K562 (cell line): ENCODE data around the gene HIVEP3. TPM values are rescaled to one million over a fixed set of nuclear protein-coding genes. Genes with fewer than 3 reads are reported as not detected.

ENCODE experiments used
- ATAC-seq: fragments of 200-7000 bp; cut with Tn5 transposase; 3 replicates; pipeline ENCODE4 v1.9.1; 2020; ENCODE audit warnings: moderate library complexity
- BruUV-seq: library from RNA; stranded (reverse); fragments of 400-500 nt; replicated peaks from 2 replicates; lab custom pipeline; 2021; lab: Mats Ljungman, UMichigan
- CTCF ChIA-PET: fragments of 300-600 bp; formaldehyde crosslinking; extraction: SDS; loops from one replicate; lab custom pipeline; 2021; ENCODE audit warnings: low intra/inter-chr PET ratio; lab: Yijun Ruan, JAX
- POLR2A ChIA-PET: fragments of 300-600, 350-650 bp; sonication (Branson Sonifier 250); formaldehyde crosslinking; extraction: SDS; loops from one replicate; lab custom pipeline; 2021; ENCODE audit warnings: antibody characterized with exemption, inconsistent platforms; lab: Yijun Ruan, JAX
- DNase-seq, 4 experiments: peaks; one replicate each; pipeline versions ENCODE4 v3.0.0 to v3.0.0-alpha.2; 2011 to 2018; ENCODE audit warnings: low spot score in 3 of 4, mixed read lengths in 3 of 4; ENCODE audit errors: extremely low read depth in 1 of 4
- FAIRE-seq: peaks from 2 replicates; lab custom pipeline; 2011; peaks lifted over from hg19 to GRCh38; lab: Jason Lieb, UNC
- H2AFZ ChIP-seq: 2 replicates; pipeline ENCODE4 v1.6.0; 2011; ENCODE audit warnings: low read depth, low read length, control low read depth, inconsistent platforms
- H3K27ac ChIP-seq: fragments of 200-600 bp; 3 replicates; pipeline ENCODE4 v1.8.0; 2011; ENCODE audit warnings: low read depth, mild to moderate bottlenecking, control low read depth, inconsistent platforms, low read length, moderate library complexity, mixed read lengths; ENCODE audit errors: extremely low read depth
- H3K27me3 ChIP-seq, 2 experiments: fragments of 300-600 bp in 1 of 2; 2 replicates in 1 of 2; 3 replicates in 1 of 2; pipeline versions ENCODE4 v1.6.0 to v1.8.0; 2011; ENCODE audit warnings: inconsistent platforms in 2 of 2, low read length in 2 of 2, mild to moderate bottlenecking in 1 of 2, mixed read lengths in 1 of 2, moderate library complexity in 1 of 2; ENCODE audit not compliant: control insufficient read depth in 2 of 2, insufficient read depth in 2 of 2
- H3K36me3 ChIP-seq: fragments of 300-600 bp; 3 replicates; pipeline ENCODE4 v1.8.0; 2011; ENCODE audit warnings: mild to moderate bottlenecking, low read length, inconsistent platforms; ENCODE audit not compliant: control insufficient read depth, insufficient read depth
- H3K4me1 ChIP-seq, 2 experiments: fragments of 200-600 bp in 1 of 2; replicated peaks in 1 of 2; 2 replicates in 1 of 2; 3 replicates in 1 of 2; pipeline versions ENCODE4 v1.5.1 to v1.8.0; 2011; ENCODE audit warnings: inconsistent platforms in 2 of 2, low read length in 2 of 2, mild to moderate bottlenecking in 1 of 2, mixed read lengths in 1 of 2, moderate library complexity in 1 of 2; ENCODE audit not compliant: control insufficient read depth in 2 of 2, insufficient read depth in 2 of 2
- H3K4me2 ChIP-seq: 2 replicates; pipeline ENCODE4 v1.6.1; 2011; ENCODE audit warnings: low read length, control low read depth, inconsistent platforms, mixed read lengths; ENCODE audit not compliant: insufficient read depth
- H3K4me3 ChIP-seq: fragments of 200-600 bp; sonication (generic), shearing (Covaris generic); 2 replicates; pipeline ENCODE4 v1.5.1; 2016; ENCODE audit warnings: control low read depth, inconsistent platforms
- H3K79me2 ChIP-seq: fragments of 200-600 bp; 3 replicates; pipeline ENCODE4 v1.8.0; 2011; ENCODE audit warnings: low read length, inconsistent platforms; ENCODE audit not compliant: control insufficient read depth, insufficient read depth
- H3K9ac ChIP-seq, 2 experiments: 2 replicates each; pipeline versions ENCODE4 v1.6.0 to v1.6.1; 2011; ENCODE audit warnings: low read depth in 2 of 2, low read length in 2 of 2, control low read depth in 1 of 2, inconsistent platforms in 1 of 2, mild to moderate bottlenecking in 1 of 2, mixed read lengths in 1 of 2; ENCODE audit not compliant: insufficient read depth in 1 of 2
- H3K9me1 ChIP-seq: one replicate; pipeline ENCODE4 v1.6.0; 2011; ENCODE audit warnings: inconsistent platforms, mild to moderate bottlenecking, low read length, moderate library complexity; ENCODE audit not compliant: control insufficient read depth, insufficient read depth
- H3K9me3 ChIP-seq: replicated peaks from 2 replicates; pipeline ENCODE4 v1.5.1; 2011; ENCODE audit warnings: low read depth, low read length, inconsistent platforms; ENCODE audit not compliant: control insufficient read depth, insufficient read depth
- H4K20me1 ChIP-seq: replicated peaks from 2 replicates; pipeline ENCODE4 v1.6.1; 2011; ENCODE audit warnings: low read length, inconsistent platforms, mixed read lengths; ENCODE audit not compliant: control insufficient read depth, insufficient read depth
- CHCHD3 ChIP-seq: fragments of 250-450 bp; sonication (Bioruptor Pico); IDR thresholded peaks from 2 replicates; pipeline ENCODE4 v2.1.2; 2022; ENCODE audit warnings: mild to moderate bottlenecking
- DDX20 ChIP-seq: fragments of 450-650 bp; IDR thresholded peaks from 2 replicates; pipeline ENCODE4 v1.6.1; 2016; ENCODE audit warnings: missing genetic modification characterization, low read depth, mild to moderate bottlenecking, missing compliant biosample characterization, moderate library complexity
- DNMT1 ChIP-seq: fragments of 450-650 bp; IDR thresholded peaks from 2 replicates; pipeline ENCODE4 v1.6.1; 2016; ENCODE audit warnings: antibody characterized with exemption, mild to moderate bottlenecking
- ELF2 ChIP-seq: fragments of 250-450 bp; sonication (Bioruptor Pico); IDR thresholded peaks from 2 replicates; pipeline ENCODE4 v1.5.0; 2021; ENCODE audit warnings: mild to moderate bottlenecking
- FOXM1 ChIP-seq, 2 experiments: fragments of 450-650 bp in 1 of 2; sonication (generic) in 1 of 2; formaldehyde crosslinking in 1 of 2; IDR thresholded peaks; 2 replicates each; pipeline versions ENCODE4 v1.6.1 to v1.9.0; 2017 to 2022; ENCODE audit warnings: low read depth in 2 of 2, mild to moderate bottlenecking in 2 of 2, missing genetic modification reagents in 1 of 2, moderate library complexity in 1 of 2
- GATA2 ChIP-seq: sonication (generic); formaldehyde crosslinking; IDR thresholded peaks from 2 replicates; pipeline ENCODE4 v1.4.0; 2020; ENCODE audit warnings: mild to moderate bottlenecking, missing genetic modification reagents
- HNRNPUL1 ChIP-seq: fragments of 200-400 bp; formaldehyde crosslinking; IDR thresholded peaks from 2 replicates; pipeline ENCODE4 v1.6.1; 2017; ENCODE audit warnings: low read length
- KLF10 ChIP-seq: fragments of 250-450 bp; sonication (Bioruptor Pico); IDR thresholded peaks from 2 replicates; pipeline ENCODE4 v1.6.1; 2021; ENCODE audit warnings: matching md5 sums
- L3MBTL2 ChIP-seq: fragments of 450-650 bp; IDR thresholded peaks from 2 replicates; pipeline ENCODE4 v1.6.1; 2016; ENCODE audit warnings: mild to moderate bottlenecking, moderate library complexity
- MAFK ChIP-seq: IDR thresholded peaks from 2 replicates; pipeline ENCODE4 v1.6.1; 2011; ENCODE audit warnings: low read length, improper control_type of control experiment
- MBD2 ChIP-seq: sonication (generic); IDR thresholded peaks from 2 replicates; pipeline ENCODE4 v1.6.1; 2016; ENCODE audit warnings: low read depth, borderline replicate concordance
- NR2F6 ChIP-seq: fragments of 450-650 bp; formaldehyde crosslinking; IDR thresholded peaks from 2 replicates; pipeline ENCODE4 v1.4.0; 2020; ENCODE audit warnings: mild to moderate bottlenecking
- SIN3B ChIP-seq: fragments of 450-650 bp; IDR thresholded peaks from 2 replicates; pipeline ENCODE4 v1.6.1; 2017; ENCODE audit warnings: low read depth, mild to moderate bottlenecking, moderate library complexity
- TGIF2 ChIP-seq: sonication (generic); formaldehyde crosslinking; IDR thresholded peaks from 2 replicates; pipeline ENCODE4 v1.8.1; 2022; ENCODE audit warnings: mild to moderate bottlenecking, missing genetic modification reagents, moderate library complexity
- ZNF217 ChIP-seq: sonication (generic); formaldehyde crosslinking; IDR thresholded peaks from 2 replicates; pipeline ENCODE4 v1.8.0; 2022; ENCODE audit warnings: mild to moderate bottlenecking, missing genetic modification reagents
- ZNF311 ChIP-seq: fragments of 250-450 bp; sonication (Bioruptor Pico); IDR thresholded peaks from 2 replicates; pipeline ENCODE4 v1.4.0; 2020; ENCODE audit warnings: mild to moderate bottlenecking, moderate library complexity
- ZNF699 ChIP-seq: fragments of 250-450 bp; sonication (Bioruptor Pico); IDR thresholded peaks from 2 replicates; pipeline ENCODE4 v1.8.0; 2021; ENCODE audit warnings: mild to moderate bottlenecking, moderate library complexity; ENCODE audit not compliant: insufficient replicate concordance
- whole genome bisulfite sequencing: fragments of 100-300 bp; shearing (Covaris generic); methylation state at CpG from one replicate; pipeline ENCODE4 v1.1.6; 2016; ENCODE audit warnings: low coverage, mixed read lengths; ENCODE audit not compliant: insufficient coverage; ENCODE audit errors: missing lambda C conversion rate; 5-methylcytosine and 5-hydroxymethylcytosine counted together
- in situ Hi-C: fragments of 300-500 bp; cut with MboI; formaldehyde crosslinking; loops from 4 replicates; pipeline ENCODE4 v1.15.0; 2018; ENCODE audit warnings: inconsistent platforms, mixed read lengths
- intact Hi-C: fragments of 100-400 bp; cut with micrococcal nuclease; formaldehyde crosslinking; loops from 2 replicates; pipeline ENCODE4 v1.14.2; 2022
- polyA plus RNA-seq, 8 experiments: library from polyadenylated mRNA; depleted of rRNA in 4 of 8; stranded (reverse) in 5 of 8; unstranded in 3 of 8; fragments of >200 nt; fragmentation: Nextera tagmentation in 2 of 8; fragmentation: Illumina TruSeq in 1 of 8; extraction: Ambion mirVana in 2 of 8; extraction: Trizol in 1 of 8; gene quantifications; 2 replicates each; pipeline versions ENCODE4 v1.2.1 to v1.2.3, GENCODE V29; 2011 to 2014; ENCODE audit warnings: inconsistent platforms in 1 of 8, missing spikeins in 1 of 8
- total RNA-seq, 7 experiments: library from RNA; depleted of rRNA in 6 of 7; stranded (reverse); fragments of >200 nt in 6 of 7; fragmentation: Illumina TruSeq in 2 of 7; extraction: Trizol in 2 of 7; gene quantifications; 2 replicates each; pipeline versions ENCODE4 v1.2.1 to v1.2.3, GENCODE V29; 2011 to 2021; ENCODE audit warnings: low replicate concordance in 1 of 7
- TF ChIP-seq, protein P1 (sequence below): fragments of 250-450 bp; sonication (Bioruptor Pico); IDR thresholded peaks from 2 replicates; pipeline ENCODE4 v1.8.0; 2021; ENCODE audit warnings: mild to moderate bottlenecking, moderate library complexity
- TF ChIP-seq, protein P2 (sequence below): IDR thresholded peaks from 2 replicates; pipeline ENCODE4 v1.6.1; 2014; ENCODE audit warnings: antibody characterized with exemption

HIVEP3 gene
- total and polyA plus RNA-seq, 9 of the 15 experiments (the other 6 are each of a cell fraction or from before 2014, with no cell fraction given): 0.09 to 0.58 (median 0.34) TPM; not detected in 1

DNA sequence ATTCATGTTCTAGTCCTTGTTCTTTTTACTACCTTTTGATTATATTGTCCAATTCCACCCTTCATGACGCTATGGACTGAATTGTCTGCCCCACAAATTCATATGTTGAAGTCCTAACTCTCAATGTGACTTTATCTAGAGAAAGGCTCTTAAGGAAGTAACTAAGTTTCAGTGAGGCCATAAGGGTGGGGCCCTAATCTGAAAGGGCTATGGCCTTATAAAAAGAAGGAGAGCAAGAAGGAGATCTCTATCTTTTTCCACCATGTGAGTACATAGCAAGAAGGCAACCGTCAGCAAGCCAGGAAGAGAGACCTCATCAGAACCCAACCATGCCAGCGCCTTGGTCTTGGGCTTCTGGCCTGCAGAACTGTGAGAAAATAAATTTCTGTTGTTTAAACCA, 95.9 kb downstream of the HIVEP3 start:
- intact Hi-C loops (no loop called here), in situ Hi-C loops (loop anchor here (25.0 kb wide), 1 partner anchor 314 kb away; no protein-coding TSS in a partner anchor)
- FAIRE-seq (no peak), DNase-seq (no peak), ATAC-seq (no peak)
- Histone ChIP-seq H3K36me3 (no peaks in the 10 kb centered on the region), H3K4me1 (no peaks in the 10 kb centered on the region), H2AFZ (no peak overlapping the region), H3K4me2 (no peak overlapping the region), H3K79me2 (no peaks in the 10 kb centered on the region), H4K20me1 (no peaks in the 10 kb centered on the region), H3K9me1 (no peaks in the 10 kb centered on the region), H3K9ac (no peak overlapping the region), H3K9me3 (no peaks in the 10 kb centered on the region), H3K27ac (no peak overlapping the region), H3K27me3 (peaks cover 9 to 10% of the 10 kb centered on the region in 2 experiments; a peak in 1 of 5 replicates), H3K4me3 (no peak overlapping the region)
- no TSS peak for BruUV-seq
- WGBS: 2% methylated on average over 3 of the region's 3 CpGs
- TF ChIP-seq TGIF2 (CRISPR knock-in tag): no peak
- no peak for TF ChIP-seq ZNF217 (CRISPR knock-in tag)
- TF ChIP-seq, protein P1, sequence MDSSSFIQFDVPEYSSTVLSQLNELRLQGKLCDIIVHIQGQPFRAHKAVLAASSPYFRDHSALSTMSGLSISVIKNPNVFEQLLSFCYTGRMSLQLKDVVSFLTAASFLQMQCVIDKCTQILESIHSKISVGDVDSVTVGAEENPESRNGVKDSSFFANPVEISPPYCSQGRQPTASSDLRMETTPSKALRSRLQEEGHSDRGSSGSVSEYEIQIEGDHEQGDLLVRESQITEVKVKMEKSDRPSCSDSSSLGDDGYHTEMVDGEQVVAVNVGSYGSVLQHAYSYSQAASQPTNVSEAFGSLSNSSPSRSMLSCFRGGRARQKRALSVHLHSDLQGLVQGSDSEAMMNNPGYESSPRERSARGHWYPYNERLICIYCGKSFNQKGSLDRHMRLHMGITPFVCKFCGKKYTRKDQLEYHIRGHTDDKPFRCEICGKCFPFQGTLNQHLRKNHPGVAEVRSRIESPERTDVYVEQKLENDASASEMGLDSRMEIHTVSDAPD (CRISPR knock-in tag): no peak
- no peak for TF ChIP-seq DNMT1
- TF ChIP-seq, protein P2, sequence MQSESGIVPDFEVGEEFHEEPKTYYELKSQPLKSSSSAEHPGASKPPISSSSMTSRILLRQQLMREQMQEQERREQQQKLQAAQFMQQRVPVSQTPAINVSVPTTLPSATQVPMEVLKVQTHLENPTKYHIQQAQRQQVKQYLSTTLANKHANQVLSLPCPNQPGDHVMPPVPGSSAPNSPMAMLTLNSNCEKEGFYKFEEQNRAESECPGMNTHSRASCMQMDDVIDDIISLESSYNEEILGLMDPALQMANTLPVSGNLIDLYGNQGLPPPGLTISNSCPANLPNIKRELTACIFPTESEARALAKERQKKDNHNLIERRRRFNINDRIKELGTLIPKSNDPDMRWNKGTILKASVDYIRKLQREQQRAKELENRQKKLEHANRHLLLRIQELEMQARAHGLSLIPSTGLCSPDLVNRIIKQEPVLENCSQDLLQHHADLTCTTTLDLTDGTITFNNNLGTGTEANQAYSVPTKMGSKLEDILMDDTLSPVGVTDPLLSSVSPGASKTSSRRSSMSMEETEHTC: no peak
- TF ChIP-seq DDX20: no peak
- no peak for TF ChIP-seq KLF10
- no peak for TF ChIP-seq CHCHD3 (CRISPR knock-in tag)
- no peak for TF ChIP-seq MAFK
- TF ChIP-seq HNRNPUL1: no peak
- no peak for TF ChIP-seq GATA2 (CRISPR knock-in tag)
- TF ChIP-seq ZNF311 (CRISPR knock-in tag): no peak
- no peak for TF ChIP-seq ELF2 (CRISPR knock-in tag)
- TF ChIP-seq MBD2: no peak
- no peak for TF ChIP-seq SIN3B
- TF ChIP-seq NR2F6 (CRISPR knock-in tag): no peak
- TF ChIP-seq L3MBTL2: no peak
- no peak for TF ChIP-seq ZNF699
- no peak for TF ChIP-seq FOXM1 (IDR thresholded peaks at IDR 0.05; ENCODE audit: low read depth)
- TF ChIP-seq FOXM1 (CRISPR knock-in tag; IDR thresholded peaks at IDR 0.05; ENCODE audit: low read depth): no peak
- ChIA-PET CTCF (no interaction called here), POLR2A (interaction anchor here (0.6 to 0.7 kb wide), 2 partner anchors 68 to 696 kb away, joined by 3 to 4 read pairs; no protein-coding TSS in a partner anchor)
